Smooth muscle cell of the brain vasculature (primary cell): ENCODE results near the gene PRKACA.

Source experiments
- DNase-seq: peaks from one replicate; pipeline ENCODE4 v3.0.0-alpha.2; 2012; ENCODE audit warnings: low read depth, low spot score

The PRKACA gene

GRCh38 chr19:14117668-14118164, at the start of gene PRKACA:
TSS of gene PRKACA (minus strand) at chr19:14117762. CDS start at chr19:14117547, 215 bp downstream.
- peak; percentile 96 for DNase-seq

DNA sequence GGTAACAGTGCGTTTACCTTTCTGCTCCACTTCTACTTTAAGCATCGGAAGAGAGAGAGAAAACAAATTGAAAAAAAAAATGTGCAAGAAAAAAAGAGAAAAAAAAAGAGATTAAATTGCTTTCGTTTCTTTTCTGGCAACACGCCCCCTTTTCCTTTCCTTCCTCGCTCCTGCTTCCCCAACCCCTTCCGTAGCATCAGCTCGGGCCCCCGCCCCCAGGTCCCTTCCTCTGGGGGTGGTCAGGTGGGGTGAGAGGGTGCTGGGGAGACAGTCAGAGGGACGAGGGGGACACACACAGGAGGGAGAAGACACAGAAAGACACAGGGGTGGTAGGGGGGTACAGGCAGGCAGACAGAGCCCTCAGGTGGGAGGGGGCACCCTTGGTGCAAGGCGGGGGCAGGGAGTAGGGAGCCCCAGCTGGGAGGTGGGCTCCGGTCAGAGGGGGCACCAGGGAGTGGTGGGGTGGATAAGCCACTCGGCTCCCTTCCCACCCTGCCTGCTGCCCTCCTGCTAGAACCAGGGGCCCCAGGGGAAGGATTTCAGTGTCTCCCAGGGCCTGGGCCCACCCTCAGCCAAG, 49.5 kb upstream of the PRKACA start:
- no peak for DNase-seq

GRCh38 chr19:14165990-14166830, 48.6 kb upstream of the PRKACA start:
- DNase-seq: no peak

DNA sequence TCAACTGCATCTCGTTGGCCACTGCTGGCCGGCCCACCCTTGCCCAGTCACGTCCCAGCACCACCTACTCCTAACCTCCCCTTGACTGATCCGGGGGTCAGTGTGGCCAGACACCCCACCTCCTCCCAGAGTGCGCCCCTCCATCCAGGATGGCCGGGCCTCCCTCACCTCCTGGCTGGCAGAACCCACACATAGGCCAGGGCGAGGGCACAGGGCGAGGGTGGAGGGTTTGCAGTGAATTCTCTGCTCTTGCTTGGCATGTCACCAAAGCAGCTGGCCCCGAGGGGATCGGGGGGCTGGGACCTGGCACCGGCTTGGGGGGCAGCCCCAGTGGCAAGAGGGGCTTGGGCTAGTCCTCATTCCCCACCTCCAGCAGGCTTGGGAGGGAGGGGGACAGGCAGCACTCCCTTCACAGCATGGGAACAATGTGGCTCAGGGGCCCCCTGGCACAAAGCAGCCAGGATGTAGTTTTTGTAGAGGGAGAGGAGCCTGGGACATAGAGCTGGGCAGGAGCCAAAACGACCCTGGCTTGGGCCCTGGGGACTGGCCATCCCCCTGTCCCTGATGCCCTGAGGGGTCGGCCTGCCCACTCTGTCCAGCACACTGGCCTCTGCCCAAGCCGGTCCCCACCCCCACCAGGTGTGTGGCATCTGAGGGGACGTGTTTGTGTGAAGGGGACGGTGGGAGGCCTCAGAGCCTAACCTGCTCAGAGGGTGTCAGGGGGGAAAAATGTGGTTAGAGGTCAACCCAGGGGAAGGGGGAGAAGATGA, 47.3 kb upstream of the PRKACA start:
- DNase-seq: no peak

DNA sequence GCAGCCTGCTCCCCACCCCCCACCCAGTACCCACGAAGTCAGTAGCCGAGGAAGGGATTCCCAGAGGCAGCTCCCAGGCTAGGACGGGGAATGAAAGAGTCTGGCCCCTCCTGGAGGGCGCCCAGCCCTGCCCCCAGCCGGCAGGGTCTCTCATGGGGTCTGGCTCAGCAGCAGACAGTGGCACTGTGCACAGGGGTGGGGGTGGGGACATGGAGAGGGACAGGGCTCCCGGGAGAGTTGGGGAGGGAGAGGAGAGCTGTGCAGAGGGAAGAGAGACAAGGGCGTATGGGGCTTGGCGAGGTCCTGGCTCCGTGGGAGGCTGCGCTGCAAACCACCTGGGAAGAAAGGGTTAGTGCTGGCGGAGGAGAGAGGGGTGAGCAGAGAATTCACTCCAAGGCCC, 46.5 kb upstream of the PRKACA start:
- no peak for DNase-seq

GRCh38 chr19:14162871-14163297, 45.3 kb upstream of the PRKACA start:
- no peak for DNase-seq

GRCh38 chr19:14161305-14161704, 43.7 kb upstream of the PRKACA start:
- no peak for DNase-seq

GRCh38 chr19:14160017-14160703, 42.6 kb upstream of the PRKACA start:
- DNase-seq: no peak

DNA sequence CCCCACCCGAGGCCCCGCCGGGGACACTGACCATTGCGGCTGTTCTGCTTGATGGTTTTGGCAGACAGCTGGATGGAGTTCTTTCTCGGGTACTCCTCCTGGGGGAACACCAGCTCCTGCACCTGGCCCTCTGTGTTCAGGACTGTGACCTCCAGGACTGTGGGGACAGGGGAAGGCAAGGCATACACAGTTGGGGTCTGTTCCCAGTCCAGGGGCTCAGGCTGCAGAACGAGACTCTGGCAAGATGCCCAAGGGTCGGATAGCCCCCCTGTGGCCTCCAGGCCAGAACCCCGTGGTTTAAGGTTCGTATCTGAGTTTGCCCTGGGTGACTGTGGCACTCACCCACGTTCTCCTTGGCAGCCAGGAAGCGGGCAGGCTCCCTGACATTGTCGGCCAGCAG, 41.5 kb upstream of the PRKACA start:
- DNase-seq: no peak

GRCh38 chr19:14158276-14159023, 40.9 kb upstream of the PRKACA start:
- DNase-seq: no peak

DNA sequence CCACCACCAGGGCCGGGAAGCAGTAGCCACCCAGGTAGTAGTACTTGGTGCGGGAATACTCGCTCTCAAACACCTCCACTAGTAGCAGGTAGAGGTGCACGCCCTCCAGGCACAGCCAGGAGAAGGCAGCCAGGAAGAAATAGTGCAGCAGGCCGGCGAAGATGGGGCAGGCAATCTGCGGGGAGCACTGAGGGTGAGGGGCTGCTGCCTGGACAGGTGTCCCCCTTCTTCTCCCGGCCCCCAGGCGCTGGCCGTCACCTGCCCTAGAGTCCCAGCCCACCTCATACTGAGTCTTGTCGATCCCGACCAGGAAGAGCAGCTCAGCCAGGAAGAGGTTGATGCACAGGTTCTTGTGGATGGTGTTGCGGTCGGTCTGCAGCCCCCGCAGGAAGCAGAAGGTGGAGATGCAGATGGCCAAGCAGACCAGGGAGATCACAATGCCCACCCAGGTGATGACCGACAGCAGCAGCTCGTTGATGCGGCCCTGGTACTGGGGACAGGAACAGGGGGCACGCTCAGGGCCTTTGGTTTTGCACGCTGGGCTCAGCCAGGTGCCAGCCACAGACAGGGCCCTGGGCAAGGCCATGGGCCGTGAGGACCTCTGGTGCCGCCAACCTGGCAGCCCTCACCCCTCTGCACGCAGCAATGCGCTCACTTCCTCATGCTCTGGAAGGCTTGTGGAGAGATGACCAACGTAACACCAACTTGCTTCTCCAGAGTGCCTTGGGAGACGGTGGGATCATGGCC, 39.6 kb upstream of the PRKACA start:
- DNase-seq: no peak

DNA sequence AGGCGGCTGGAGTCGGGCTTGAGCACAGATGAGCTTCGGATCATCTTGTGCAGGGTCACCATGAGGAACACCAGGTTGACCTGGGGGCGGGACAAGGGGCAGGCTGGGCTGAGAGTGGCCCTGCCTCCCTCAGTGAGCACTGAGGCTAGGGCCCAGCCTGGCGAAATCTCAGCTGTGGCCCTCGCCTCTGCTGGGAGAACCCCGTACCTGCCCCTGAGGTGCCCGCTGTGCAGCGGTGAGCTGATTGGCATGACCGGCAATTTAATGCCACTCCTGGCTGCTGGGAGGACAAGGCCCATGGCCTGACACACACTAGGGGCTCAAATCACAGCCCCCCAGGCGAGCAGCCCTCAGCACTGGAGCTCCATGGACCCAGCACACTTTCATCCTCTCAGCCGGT, 38.6 kb upstream of the PRKACA start:
- no peak for DNase-seq

- no peak for DNase-seq
Measured at GRCh38 chr19:14155371-14155770, 37.8 kb upstream of the PRKACA start.

DNA sequence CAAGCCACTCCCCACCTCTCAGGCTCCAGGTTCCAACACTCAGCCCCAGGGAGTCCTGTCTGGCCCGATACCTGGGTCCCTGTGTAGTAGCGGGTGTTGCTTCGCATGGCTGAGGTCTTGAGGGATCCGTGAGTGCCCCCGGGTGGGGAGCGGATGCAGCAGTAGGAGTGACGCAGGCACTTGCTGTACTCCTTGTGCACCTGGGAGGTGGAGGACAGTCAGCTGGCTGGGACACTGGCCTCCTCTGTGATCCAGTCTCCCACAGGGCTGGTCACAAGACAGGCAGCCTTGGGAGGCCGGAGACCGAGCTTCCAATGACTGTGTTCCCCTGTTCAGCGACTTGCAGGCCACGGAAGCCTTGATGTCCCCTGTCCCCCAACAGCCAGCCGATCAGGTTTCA, 35.2 kb upstream of the PRKACA start:
- DNase-seq: no peak

- no peak for DNase-seq
Measured at GRCh38 chr19:14150770-14151661, 33.5 kb upstream of the PRKACA start.

DNA sequence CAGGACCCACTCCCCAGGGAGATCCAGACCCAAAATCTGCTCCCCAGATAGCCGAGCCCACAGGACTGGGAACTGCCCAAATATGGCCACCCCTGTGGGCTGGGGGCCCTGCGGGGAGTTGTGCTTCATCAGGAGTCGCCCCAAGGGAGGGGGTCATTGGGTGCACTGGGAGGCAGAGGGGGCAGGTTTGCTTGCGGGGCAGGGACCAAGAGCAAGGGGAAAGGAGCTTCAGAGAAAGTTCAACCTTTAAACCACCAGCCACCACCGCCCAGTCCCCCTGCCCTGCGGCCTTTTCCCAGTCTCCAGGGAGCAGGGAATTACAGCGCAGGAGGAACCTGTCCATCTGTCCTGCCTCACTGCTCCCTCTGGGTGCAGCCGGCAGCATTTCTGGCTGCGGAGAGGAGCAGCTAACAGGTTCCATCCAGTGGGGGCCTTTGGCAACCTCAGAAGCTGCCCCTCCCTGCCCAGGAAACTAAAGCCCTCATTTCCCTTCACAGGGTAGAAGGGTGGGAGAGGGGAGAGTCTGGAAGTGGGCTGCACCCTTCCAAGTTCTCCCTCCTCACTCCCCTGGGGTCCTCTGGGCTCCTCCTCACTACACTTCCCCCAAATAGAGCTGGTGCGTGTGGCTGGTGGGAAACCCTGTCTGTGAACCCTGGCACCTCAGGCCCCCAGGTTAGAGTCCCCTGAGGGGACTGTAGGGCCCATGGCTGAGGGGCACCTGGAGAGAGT, 32.6 kb upstream of the PRKACA start:
- DNase-seq: no peak

DNA sequence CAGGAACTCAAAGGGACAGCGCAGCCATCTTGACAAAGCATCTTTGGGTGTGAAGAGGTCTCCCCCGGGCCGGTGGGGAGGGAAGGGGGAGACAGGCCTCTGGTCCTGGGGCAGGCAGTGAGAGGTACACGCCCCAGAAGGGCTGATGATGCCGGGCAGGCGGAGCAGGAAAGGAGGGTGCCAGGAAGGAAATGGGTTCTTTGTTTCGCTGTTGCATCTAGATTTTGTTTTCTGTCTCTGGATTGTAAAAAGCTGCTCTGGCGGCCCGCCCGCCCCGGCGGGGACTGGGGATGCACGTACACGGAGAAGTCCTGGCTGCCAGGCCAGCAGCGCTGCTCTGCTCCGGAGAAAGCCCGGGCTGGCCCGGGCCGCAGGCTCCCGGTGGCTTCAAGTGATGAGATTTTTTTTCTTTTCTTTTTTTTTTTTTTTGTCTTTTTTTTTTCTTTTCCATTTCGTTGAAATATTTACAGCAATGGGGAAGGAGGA, 32.0 kb upstream of the PRKACA start:
- no peak for DNase-seq

GRCh38 chr19:14148751-14149410, 31.3 kb upstream of the PRKACA start:
- DNase-seq: no peak
